ENCODE results near the gene MRPS24.
A peak's percentile ranks its signal among the peaks of the same experiment; 100 is the strongest.
"Not testable (repeated sequence)": the region's sequence is repeated elsewhere in the genome, so short reads cannot be mapped to it uniquely, and the experiment has no call there.

Gene MRPS24

GRCh38 chr7:43838201-43838658, 31.1 kb downstream of the MRPS24 start:
- no peak for DNase-seq (ENCODE audit: low read depth)

GRCh38 chr7:43834463-43835251, 34.7 kb downstream of the MRPS24 start:
- peak; percentile 74 for DNase-seq (ENCODE audit: low read depth)

- not testable (repeated sequence) for DNase-seq (ENCODE audit: low read depth)
These were observed 38.4 kb downstream of the MRPS24 start for GRCh38 chr7:43830917-43831316.

- no peak for DNase-seq (ENCODE audit: low read depth)
These were observed 43.9 kb downstream of the MRPS24 start for GRCh38 chr7:43825391-43825808.

- no peak for DNase-seq (ENCODE audit: low read depth)
These were observed 44.4 kb downstream of the MRPS24 start for GRCh38 chr7:43824963-43825362.

GRCh38 chr7:43824513-43824912, 44.8 kb downstream of the MRPS24 start:
- not testable (repeated sequence) for DNase-seq (ENCODE audit: low read depth)

GRCh38 chr7:43823941-43824340, 45.4 kb downstream of the MRPS24 start:
- no peak for DNase-seq (ENCODE audit: low read depth)

- not testable (repeated sequence) for DNase-seq (ENCODE audit: low read depth)
These were observed 45.9 kb downstream of the MRPS24 start for GRCh38 chr7:43823425-43823824.
